IPS-18c (cell line): ENCODE results near the gene OR2T8.
A peak's percentile ranks its signal among the peaks of the same experiment; 100 is the strongest.
"Not testable (repeated sequence)": the region's sequence is repeated elsewhere in the genome, so short reads cannot be mapped to it uniquely, and the experiment has no call there.

Experiments used
- H3K4me3 ChIP-seq: 2 replicates; pipeline ENCODE4 v1.7.0; 2013; ENCODE audit warnings: low read depth, mild to moderate bottlenecking, low read length, moderate library complexity; ENCODE audit not compliant: insufficient read depth
- H3K9me3 ChIP-seq: one replicate; pipeline ENCODE4 v1.6.1; 2013; ENCODE audit warnings: mild to moderate bottlenecking, low read length, moderate library complexity; ENCODE audit not compliant: control insufficient read depth, insufficient read depth

Gene OR2T8

DNA sequence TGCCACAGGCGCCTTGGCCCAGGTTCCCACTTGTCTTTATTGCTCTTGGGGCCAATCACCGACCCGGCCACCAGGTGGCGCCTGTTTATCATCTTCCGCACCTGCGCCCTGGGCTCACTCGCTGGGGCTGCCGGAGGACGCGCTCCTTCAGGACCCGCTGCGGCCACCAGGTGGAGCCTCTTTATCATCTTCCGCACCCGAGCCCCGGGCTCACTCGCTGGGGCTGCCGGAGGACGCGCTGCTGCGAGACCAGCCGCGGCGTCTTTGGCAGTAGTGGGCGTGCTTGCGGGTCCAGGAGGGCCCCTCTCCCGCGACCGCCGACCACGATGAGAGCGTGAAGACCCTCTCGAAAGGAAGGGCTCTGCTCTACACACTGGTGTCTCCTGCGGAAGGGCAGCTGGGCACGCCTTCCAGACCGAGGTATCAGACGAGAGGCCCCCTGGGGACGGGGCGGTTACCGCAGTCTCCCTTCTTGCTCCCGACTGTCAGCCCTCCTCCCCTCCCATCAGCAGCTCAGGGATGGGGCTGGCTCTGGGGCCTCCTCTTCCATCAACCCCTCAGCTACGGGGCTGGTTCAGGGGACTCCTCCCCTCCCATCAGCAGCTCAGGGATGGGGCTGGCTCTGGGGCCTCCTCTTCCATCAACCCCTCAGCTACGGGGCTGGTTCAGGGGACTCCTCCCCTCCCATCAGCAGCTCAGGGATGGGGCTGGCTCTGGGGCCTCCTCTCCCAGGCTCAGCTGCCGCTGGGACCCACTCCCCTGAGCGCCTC is 17.1 kb downstream of the OR2T8 start:
- peak overlapping the region; percentile 79 for H3K4me3 ChIP-seq
- not testable (repeated sequence) for H3K9me3 ChIP-seq

DNA sequence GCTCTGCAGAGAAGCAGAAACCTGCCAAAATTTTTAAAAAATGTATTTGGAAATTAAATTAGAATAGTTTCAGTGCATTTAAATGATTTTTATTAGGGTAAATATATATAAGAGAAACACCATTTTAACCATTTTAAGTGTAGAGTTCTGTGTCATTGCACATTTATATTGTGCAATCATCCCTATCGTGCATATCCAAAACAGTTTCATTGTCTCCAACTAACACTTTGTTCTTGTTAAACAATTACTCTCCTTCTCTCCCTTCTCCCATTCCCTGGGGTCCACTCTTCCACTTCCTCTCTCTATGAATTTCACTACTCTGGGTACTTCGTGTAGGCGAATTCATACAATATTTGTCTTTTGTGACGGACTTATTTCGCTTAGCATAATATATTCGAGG is 22.6 kb downstream of the OR2T8 start:
- Histone ChIP-seq H3K9me3 (no peaks in the 10 kb centered on the region), H3K4me3 (no peak overlapping the region)

DNA sequence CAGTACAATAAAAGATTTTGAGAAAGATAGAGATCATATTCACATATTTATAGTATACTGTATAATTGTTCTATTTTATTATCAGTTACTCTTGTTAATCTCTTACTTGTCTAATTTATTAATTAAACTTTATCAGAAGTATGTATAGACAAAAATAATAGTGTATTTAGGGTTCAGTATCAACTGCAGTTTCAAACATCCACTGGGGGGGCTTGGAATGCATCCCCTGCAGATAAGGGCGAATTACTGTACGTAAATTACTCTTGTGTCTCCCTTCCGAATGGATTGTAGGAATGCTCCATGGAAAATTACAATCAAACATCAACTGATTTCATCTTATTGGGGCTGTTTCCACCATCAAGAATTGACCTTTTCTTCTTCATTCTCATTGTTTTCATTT is 28.5 kb downstream of the OR2T8 start, which contains the start of gene OR2L8:
OR2L8 (plus strand) TSS at position 301 of the 400 bp plus-strand sequence; CDS start at position 301, 0 bp downstream.
- no peaks in the 10 kb centered on the region for H3K9me3 ChIP-seq
- no peak within 1 kb of the TSS for H3K4me3 ChIP-seq

DNA sequence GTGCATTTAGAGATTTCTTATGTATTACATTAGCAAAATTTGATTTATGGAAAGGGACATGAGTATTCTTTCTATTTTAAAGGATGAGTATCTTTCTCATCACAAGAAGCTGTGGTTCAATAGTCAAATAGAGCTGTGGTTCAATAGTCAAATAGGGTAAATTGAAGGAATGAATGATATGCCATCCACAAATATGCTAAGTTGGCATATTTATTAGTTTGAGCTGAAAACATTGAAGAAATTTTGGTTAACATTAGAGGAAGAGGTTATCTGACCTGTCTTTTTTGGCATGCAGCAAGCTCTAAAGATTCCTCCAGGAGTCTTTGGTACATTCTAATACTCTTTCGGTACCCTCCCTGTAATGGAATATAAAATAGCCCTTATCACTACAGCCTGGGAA is 33.4 kb downstream of the OR2T8 start:
- Histone ChIP-seq H3K4me3 (no peak overlapping the region), H3K9me3 (no peaks in the 10 kb centered on the region)

DNA sequence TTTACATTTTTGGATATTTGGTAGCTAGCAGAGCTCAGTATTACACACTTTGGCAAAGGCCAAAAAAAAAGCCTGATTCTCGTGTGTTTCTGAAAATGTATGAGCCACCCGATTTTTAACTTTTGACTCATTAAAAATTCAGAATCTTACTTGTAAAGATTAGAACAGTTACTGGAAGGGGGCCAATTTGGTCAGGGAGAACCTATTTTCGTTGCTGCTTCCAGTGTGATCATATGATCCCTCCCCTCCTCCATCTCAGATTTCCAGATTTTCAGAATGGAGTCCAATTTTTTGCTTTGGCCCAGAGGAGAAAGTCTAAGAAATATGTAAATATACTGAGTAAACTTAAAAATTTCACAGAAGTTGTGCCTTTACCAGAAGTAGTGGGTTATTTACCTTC is 41.7 kb downstream of the OR2T8 start:
- H3K4me3 ChIP-seq: no peak overlapping the region
- H3K9me3 ChIP-seq: no peaks in the 10 kb centered on the region

DNA sequence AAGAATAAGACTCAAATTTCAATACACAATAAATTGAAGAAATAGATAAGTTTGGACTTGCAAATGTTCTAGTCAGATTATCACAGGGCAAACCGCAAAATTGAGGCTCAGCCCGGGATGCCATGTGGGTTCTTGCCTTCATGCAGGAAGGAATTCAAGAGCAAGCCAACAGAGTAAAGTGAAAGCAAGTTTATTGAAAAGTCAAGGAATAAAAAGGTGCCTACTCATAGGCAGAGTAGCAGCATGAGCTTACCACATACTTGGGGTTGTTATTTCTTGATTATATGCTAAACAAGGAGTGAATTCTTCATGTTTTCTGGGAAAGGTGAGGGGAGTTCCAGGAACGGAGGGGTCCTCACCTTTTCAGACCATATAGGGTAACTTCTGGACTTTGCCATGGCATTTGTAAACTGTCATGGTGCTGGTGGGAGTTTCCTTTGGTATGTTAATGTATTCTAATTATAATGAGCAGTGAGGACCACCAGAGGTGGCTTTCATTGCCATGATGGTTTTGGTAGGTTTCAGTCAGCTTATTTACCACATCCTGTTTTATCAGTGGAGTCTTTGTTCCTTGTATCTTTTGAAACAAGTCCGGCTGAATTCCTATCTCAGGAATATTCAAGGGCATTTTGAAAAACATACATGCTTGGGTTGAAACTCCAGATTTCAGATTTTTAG is 43.0 kb downstream of the OR2T8 start:
- Histone ChIP-seq H3K4me3 (no peak overlapping the region), H3K9me3 (no peaks in the 10 kb centered on the region)

DNA sequence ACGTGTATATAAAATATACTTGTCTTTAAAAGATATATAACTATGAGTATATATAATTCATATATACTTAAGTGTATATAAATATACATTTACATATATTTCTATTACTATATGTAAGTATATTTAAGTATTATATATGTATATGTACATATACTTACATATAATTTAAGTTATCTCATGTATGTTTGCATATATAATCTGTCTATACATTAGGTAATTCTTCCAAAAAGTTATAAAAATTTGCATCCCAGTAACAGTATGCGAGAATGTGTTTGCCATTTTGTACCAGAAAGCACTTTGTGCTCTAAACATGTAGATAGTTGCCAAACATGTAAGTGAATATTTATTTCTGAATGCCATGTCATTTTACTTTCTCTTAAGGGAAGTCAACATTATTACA is 44.9 kb downstream of the OR2T8 start, which contains the start of gene OR2AK2:
OR2AK2 (plus strand) TSS at position 301 of the 400 bp plus-strand sequence. CDS start 144 bp downstream, outside the sequence.
- Histone ChIP-seq H3K9me3 (no peaks in the 10 kb centered on the region), H3K4me3 (no peak within 1 kb of the TSS)

DNA sequence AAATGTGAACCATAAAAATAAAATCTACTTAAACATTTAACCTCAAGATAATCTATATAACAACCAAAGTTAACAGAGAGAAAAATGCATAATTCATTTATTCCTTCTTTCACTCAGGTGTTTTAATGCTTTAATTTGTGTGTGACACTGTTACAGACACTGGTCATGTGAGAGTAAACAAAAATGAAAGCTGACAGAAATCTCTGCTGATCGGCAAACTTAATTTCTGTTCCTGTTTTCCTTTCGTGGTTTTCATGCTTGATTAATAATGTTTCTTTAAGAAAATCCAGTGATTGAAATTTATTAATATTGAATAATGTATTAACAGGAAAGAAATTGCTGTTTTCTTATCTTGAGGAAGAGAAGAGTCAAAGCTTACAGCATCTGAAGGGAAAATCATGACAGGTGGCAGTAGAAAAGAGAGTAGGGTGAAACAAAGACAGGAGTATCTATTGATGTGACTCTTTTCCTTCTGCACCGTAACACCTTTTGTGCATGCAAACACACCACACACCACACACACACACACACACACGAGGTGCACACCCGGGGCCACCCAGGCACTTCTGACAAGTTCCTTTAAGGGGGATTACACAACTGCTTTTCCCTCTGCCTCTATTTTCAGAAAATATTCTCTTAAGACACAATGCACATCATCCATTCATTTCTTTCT is 46.6 kb downstream of the OR2T8 start:
- no peaks in the 10 kb centered on the region for H3K9me3 ChIP-seq
- no peak overlapping the region for H3K4me3 ChIP-seq
